Fibroblast of skin of scalp (primary cell): ENCODE data around the gene C1QTNF1.
A peak's percentile ranks its signal among the peaks of the same experiment; 100 is the strongest.
"Not testable (repeated sequence)": the region's sequence is repeated elsewhere in the genome, so short reads cannot be mapped to it uniquely, and the experiment has no call there.

Experiments
- DNase-seq: peaks from one replicate; pipeline ENCODE4 v3.0.0-alpha.2; 2013

Gene C1QTNF1

DNA sequence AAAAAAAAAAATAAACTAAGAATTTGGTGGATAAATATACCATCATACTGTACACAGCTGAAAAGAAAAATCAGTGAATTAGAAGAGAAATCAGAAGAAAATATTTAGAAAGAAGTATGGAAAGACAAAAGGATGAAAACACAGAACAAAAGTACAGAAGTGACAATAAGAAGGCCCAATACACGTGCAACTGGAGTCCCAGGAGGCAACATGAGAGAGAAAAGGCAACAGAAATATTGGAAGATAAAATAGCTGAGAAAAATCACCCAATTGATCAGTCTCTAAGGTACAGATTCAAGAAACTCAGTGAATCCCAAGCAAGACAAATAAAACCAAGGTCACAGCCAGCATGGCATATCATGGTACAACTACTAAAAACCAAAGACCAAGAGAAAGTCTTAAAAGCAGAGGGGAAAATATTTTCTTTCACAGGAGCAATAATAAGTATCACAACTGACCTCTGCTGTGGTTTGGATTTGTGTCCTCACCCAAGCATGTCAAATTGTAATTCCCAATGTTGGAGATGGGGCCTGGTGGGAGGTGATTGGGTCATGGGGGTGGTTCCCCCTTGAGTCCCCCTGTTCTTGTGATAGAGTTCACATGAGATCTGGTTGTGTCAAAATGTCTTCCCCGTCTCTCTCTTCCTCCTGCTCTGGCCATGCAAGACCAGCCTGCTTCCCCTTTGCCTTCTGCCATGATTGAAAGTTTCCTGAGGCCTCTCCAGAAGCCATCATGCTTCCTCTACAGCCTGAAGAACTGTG is 30.4 kb downstream of the C1QTNF1 start:
- DNase-seq: no peak

DNA sequence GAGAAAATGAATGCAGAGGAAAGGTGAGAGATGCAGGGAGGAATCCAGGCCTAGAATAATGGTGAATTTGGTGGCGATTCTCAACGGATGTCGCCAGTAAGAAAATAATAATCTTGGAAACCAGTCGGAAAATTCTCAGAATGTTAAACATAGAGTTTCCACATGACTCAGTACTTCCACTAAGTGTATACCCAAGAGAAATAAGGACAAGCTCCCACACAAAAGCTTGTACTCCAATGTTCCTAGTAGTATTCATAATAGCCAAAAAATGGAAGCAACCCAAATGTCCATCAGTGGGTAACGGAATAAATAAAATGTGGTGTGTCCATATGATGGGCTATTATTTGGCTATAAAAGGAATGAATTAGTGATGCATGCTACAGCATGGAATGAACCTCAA is 31.2 kb downstream of the C1QTNF1 start:
- DNase-seq: no peak

DNA sequence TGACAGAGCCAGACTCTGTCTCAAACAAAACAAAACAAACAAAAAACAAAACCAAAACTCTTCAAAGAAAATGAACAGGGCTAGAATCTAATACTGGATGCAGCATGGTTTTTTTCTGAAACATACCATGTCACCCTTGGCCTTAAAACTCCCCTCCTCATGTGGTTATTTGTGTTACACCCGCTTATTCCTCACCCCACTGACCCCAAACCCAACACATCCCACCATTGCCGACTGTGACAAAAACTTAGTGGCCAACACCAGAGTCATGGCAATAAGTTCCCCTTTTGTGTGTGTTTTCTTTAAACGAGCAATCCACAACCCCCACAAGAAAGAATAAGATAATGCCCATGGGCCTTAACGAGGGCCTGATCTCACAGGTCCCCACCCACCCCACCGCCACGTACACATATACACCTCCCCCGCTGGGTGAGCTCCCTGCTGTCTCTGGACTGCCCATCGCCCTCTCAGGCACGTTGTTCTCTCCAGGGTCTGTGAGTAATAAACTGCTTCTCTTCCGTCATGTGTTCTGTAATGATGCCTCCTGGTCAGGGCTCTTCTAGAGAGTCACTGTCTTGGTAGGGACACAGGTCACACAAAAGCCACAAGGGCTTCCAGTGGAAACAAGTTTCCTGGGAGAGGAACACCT is 33.9 kb downstream of the C1QTNF1 start:
- no peak for DNase-seq

DNA sequence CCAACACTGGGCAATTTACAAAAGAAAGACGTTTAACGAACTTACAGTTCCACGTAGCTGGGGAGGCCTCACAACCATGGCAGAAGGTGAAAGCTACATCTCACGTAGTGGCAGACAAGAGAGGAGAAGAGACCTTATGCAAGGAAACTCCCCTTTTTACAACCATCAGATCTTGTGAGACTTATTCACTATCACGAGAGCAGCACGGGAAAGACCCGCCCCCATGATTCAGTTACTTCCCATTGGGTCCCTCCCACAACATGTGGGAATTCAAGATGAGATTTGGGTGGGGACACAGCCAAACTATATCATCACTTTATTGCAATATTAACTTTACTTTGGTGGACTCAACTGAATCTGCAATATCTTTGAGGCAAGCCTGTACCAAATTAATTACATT is 38.7 kb downstream of the C1QTNF1 start:
- no peak for DNase-seq

DNA sequence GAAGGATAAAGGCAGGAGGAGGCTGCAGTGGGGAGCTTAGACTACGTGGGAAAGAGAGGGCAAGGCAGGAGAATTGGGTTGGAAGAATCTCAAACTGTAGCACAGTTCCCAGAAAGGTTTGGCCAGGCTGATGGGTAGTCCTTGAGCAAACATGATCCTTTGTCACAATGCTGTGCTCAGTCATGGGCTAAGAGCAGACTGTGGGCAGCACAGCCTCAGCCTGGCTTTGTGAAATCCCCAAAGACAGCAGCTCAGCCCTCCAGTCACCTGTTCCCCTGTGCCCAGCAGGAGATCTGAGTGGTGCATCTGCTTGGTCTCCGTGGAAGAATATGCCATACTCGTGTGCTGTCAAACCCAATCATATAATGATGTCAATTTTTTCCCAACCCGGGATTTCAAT is 40.1 kb downstream of the C1QTNF1 start:
- DNase-seq: no peak

DNA sequence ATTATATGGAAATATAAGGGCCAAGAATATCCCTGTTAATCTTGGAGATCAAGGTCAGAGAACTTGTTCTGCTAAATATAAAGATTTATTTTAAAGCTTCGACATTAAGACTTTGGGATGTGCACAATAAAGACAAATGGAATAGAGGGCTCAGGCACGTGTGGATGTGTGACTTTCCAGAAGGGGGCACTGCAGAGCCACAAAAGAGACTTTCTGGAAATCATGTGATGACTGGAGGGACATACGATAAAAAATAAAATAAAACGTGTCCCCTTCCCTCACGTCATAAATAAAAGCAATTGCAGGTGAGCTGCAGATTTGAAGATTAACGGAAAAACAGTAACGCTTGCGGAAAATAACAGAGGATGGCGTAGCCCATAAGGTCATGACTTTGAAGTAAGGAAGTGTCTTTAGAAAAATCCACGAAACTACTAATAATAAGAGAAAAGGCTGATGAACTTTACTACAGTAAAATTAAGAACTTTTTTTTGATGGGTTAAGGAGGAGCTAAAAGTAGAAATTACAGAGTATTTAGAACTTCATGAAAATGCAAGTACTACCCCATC is 41.2 kb downstream of the C1QTNF1 start:
- DNase-seq: no peak

DNA sequence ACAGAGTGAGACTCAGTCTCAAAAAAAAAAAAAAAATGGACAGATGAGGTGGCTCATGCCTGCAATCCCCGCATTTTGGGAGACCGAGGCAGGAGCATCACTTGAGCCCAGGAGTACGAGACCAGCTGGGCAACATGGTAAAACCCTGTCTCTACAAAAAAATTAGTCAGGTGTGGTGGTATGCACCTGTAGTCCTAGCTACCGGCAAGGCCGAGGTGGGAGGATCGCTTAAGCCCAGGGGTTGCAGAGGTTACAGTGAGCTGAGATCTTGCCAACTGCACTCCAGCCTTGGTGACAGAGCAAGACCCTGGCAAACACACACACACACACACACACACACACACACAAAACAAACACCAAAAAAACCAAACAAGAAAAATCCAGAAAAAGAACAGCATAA is 43.0 kb downstream of the C1QTNF1 start:
- no peak for DNase-seq

DNA sequence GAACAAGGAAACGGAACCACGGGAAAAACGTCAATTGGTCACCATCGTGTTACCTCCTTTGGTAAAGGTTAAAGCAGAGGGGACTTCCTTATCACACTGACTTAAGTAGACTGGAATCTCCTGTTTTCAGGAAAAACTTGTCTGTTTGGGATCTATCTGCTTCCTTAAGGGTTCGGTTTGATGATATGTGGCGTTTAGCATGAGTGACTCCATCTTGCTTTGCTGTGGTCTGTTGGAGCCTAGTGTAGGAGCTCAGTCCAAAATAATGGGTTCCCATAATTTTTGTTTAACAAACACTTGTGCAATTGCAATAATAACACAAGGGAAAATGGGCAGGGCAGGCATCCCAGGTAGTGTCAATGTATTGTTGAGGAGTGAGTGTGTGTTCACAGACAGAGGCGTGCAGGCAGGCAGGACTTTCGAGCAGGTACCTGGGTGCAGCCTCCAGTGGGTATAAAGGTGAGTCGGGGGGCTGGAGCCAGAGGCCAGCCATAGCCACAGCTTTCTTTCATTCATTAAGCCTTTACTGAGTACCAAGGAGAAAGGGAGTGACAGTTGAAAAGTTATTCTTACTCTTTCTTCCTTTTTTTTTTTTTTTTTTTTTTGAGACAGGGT is 46.4 kb downstream of the C1QTNF1 start:
- no peak for DNase-seq

DNA sequence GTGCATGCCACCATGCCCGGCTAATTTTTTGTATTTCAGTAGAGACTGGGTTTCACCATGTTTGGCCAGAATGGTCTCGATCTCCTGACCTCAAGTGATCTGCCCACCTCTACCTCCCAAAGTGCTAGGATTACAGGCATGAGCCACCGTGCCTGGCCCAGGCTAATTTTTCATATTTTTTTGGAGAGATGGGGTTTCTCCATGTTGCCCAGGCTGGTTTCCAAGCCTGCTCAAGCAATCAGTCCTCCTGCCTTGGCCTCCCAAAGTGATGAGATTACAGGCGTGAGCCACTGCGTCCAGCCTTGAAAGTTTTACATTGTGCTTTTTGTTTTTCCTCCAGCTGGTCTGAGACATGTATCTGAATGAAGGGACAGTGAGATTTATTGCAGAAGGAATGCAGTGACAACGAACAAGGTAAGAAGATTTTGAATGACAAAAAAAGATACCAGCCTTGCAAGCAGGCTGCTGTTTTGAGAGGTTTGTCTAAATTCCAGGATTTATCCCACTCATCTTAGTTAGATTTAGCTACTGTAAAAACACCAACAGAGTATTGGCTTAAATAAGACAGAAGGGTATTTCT is 47.3 kb downstream of the C1QTNF1 start:
- no peak for DNase-seq

DNA sequence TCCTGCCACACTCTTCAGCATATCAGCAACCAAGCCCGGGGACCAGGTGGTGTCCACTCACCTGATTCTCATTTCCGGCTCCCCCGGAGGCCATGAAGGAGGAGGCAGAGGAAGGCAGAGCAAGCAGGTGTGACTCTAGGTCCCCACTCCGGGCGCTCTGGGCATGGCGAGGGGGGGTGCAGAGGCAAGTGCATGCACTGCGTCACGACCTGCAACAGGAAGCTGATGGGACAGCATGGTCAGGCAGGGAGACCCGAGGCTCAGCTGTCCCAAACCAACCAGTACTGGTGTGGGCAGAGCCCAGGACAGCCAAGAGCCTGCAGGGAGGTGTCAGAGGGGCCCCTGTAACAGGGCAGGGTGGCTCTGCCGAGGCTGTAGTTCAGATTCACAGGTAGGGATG is 48.6 kb downstream of the C1QTNF1 start:
- DNase-seq: no peak

DNA sequence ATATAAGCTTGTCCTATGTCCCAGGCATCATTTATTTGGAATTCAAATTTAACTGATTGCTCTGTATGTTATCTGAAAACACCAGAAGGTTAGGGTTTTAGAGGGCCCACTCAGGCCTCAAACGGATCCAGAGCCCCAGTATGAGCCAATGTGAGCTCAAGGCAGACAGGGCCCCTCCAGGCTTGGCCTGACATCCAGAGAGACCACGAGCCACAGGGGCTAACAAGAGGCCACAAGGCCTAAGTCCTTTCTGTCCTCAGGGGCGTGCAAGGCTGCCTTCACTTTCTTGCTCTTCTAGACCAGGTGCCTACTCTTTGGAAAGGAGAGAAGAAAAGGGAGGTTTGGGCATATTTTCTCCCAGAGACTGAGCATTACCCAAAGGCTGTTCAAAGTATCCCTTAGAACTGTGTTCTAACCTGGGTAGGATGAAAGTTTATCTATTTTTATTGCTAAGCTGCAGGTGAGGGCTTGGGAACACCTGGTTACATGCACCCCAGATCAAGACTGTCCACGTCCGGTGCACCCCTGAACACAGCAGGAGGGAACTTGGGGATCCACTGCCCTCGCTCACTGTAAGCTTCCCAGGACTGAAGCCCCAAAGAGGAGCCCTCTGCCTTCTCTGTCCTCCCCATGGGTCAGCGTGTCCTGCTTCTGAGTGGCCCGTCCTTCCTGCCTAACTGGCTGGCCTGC is 49.2 kb downstream of the C1QTNF1 start:
- no peak for DNase-seq

DNA sequence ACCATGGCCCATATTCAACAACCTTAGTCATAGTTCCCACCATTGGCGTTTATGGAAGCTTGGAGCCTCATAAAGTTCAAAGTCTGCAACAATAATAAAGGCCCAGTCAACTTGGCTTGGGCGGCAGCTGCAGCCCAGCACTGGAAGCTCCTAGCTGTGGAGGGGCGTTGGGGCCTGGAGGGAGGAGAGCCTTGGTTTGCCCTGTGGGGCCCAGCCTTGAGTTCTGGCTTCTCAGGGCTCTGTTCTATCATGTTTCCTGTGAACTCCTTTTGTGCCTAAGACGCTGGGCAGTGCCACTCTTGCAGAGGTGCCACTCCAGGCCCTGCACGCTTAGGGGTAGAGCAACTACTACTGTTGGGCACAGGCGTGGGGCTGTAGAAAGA is 49.7 kb downstream of the C1QTNF1 start:
- DNase-seq: no peak

DNA sequence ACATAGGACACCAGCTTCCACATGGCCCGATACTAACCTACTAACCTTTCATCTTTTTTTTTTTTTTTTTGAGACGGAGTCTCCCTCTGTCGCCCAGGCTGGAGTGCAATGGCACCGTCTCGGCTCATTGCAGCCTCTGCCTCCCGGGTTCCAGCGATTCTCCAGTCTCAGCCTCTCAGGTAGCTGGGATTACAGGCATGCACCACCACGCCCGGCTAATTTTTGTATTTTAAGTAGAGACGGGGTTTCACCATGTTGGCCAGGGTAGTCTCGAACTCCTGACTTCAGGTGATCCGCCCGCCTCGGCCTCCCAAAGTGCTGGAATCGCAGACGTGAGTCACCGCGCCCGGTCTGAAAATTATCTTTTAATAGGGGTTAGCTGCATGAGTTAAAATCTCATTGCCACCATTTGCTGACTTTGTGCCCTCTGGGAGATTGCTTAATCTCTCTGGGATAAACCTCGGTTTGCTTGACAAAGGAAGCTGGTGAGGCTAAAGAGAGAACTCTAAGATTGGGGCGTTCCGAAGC is 50.2 kb downstream of the C1QTNF1 start:
- DNase-seq: not testable (repeated sequence)

DNA sequence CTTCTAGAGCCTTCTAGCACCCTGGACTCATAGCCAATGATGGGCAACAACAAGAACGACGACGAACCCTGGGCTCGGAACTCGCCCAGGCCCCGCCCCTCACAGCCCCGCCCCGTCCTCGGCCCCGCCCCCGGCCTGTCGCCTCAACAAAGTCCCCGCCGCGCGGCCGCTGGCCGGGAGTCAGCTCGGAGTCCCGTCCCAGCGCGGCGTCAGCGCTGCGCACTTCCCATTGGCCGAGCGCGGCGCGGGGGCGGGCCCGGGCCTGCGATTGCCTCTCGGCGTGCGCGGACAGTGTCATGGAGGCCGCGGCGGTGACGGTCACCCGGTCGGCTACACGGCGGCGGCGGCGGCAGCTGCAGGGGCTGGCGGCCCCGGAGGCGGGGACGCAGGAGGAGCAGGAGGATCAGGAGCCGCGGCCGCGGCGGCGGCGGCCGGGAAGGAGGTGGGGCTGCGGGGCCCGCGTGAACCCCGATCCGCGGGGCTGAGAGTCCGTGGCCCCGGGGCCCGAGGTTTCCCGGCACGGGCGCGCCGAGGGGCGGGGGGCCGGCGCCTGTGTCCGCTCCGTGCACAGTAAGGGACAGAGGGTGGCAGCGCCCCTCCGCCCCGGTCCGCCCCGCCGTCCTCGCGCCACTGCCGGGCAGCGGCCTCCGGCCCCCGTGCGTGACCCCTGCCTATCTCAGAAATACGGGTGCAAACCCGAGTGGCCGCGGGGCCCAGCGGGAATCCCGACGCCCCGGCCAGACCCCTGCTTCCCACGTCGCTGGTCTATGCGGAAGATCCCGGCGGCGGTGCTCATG is 50.9 kb downstream of the C1QTNF1 start, which contains the start of gene ENGASE:
Gene ENGASE, plus strand, starts transcription at position 176 of the 797 bp plus-strand sequence. Its CDS starts 121 bp downstream, at position 297.
- DNase-seq: peak; percentile 92

DNA sequence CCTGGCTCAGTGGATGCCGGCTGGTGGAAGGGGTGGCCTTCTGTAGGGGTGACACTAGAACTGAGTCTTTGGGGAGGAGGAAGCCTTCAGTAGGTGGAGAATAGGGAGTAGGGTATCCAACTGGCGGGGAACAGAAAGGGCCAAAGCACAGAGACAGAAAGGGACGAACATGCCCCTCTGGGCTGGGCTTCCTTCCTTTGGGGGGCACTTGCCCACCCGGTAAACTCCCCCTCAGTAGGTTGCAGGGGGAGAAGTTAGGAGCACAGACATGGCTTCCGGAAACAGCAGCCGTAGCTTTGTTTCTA is 51.4 kb downstream of the C1QTNF1 start:
- no peak for DNase-seq

DNA sequence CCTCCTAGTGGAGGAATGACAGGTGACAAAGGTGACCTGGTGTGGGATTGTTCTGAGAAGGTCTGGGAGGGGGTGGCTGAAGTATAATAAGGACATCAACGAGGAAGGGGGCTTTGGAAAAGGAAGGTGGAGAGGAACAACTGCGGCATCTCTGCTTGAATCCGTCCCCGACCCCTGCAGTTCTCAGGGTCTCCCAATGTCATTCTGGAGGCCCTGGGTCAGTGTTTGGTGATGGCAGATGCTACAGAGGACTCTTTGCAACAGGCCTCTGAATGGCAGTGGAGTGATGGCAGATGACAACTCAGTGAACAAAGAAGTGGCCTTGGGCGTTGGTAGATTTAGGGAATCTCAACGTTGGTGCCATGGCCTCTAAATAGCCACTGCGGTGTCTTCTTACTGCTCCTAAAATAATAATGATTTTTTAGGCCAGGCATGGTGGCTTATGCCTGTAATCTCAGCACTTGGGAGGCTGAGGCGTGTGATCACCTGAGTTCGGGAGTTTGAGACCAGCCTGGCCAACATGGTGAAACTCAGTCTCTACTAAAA is 52.0 kb downstream of the C1QTNF1 start:
- no peak for DNase-seq

DNA sequence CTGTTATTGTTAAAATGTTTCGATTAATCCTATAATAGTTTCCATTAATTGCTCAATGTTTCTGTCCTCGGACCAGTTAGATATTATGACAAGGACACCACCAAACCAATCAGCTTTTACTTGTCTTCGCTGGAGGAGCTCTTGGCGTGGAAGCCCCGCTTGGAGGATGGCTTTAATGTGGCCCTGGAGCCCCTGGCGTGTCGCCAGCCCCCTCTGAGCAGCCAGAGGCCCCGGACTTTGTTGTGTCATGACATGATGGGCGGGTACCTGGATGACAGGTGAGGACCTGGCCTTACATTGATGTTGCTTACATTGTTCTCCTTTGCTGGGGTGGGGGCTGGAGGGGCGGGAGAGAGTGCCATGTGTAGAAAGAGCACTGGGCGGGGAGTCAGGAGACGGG is 53.6 kb downstream of the C1QTNF1 start:
- DNase-seq: no peak

DNA sequence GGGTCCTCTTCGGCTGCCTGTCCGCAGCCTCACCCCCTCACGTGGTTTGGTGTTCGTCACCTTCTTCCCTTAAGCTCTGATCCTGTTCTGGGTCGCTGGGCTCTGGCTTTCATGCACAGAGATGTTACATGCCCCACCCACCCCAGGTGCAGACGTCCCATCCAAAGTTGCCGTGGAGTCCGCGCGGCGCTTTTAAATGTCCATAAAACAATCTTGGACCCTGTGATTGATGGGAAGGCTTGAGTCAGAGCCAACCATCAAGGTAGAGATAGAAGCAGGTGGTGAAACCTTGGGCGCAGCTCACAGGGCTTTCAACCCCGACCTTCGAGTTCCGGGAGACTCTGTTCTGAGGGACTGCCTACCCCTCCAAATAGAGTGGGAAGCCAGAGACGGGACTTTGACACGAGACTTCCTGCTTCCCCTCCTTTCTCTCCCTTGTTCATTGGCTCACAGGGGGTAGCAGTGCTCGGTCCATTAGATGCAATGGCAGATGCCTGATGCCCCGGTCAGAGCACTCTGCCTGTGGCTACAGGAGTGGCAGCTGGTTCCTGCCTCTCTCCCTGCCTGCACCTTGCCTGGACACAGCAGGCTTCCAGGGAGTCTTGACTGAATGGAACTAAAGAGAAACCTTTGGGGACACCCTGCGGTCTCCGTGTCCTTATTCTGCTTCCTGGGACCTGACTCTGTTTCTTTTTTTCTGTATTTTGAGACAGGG is 54.7 kb downstream of the C1QTNF1 start:
- DNase-seq: no peak

DNA sequence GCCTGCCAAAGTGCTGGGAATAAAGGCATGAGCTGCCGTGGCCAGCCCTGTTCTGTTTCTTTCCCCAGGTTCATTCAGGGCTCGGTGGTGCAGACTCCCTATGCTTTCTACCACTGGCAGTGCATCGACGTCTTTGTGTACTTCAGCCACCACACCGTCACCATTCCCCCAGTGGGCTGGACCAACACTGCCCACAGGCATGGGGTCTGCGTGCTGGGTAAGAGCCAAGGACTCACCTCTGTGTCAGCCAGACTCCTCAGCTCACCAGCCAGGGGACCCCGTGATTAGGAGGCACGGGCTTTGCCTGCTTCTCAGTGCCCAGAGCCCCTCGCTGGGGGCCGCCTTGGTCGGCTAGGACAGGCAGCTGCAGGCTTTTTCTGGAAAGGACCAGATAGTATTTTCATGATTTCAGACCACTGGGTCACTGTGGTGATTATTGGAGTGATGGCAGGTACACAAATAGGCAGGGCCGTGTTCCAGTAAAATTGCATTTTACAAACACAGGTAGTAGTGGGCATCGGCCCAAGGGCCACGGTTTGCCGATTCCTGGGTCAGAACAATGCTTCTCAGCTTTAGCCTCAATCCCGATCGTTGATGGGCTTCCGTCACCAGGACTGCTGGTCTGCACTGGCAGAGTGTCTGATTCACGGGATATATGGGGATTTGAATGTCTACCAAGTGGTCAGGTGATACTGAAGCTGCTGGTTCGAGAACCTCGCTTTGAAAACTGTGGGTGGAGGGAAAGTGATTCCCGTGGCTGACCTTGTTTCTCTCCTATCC is 55.6 kb downstream of the C1QTNF1 start:
- DNase-seq: no peak

DNA sequence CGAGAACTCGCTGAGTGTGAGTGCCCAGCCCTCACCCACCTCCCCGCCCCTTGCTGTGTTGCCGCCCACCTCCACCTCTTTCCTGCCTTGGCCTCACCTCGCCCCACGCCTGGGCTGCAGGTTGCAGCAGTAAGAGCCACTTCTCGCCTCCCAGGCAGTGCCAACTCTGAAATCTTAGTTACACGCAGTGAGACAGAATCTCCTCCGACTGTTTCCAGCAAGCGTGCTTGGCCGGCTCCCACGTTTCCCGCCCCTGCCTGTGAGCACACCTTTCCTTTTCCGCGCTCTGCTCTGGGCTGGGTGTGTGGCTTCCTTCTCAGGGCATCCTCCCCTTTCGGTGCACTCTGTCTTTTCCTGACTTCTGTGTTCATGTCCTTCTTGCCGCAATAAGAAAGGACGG is 56.4 kb downstream of the C1QTNF1 start:
- DNase-seq: no peak
